ENCODE data around the gene EPS8.

Gene EPS8

DNA sequence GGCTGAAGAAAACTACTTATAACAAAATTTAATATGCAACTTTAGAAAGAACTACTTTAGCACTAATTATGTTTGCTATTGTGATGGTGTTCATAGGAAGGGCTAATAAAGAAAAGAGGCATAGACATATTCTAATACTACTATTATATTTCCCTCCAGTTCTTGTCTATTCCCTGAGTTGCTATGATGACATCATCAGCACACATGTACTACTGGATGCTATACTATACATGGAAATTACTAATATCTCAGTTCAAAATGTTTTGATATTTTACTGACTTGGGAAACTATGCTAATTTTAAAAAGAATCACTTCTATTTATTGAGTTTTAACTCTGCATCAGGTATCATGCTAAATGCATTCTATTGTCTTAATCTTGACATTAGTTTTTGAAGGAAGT lies 101.6 kb downstream of the EPS8 start:
- DNase-seq (ENCODE audit: low read depth): no peak
- TF ChIP-seq, protein P1, sequence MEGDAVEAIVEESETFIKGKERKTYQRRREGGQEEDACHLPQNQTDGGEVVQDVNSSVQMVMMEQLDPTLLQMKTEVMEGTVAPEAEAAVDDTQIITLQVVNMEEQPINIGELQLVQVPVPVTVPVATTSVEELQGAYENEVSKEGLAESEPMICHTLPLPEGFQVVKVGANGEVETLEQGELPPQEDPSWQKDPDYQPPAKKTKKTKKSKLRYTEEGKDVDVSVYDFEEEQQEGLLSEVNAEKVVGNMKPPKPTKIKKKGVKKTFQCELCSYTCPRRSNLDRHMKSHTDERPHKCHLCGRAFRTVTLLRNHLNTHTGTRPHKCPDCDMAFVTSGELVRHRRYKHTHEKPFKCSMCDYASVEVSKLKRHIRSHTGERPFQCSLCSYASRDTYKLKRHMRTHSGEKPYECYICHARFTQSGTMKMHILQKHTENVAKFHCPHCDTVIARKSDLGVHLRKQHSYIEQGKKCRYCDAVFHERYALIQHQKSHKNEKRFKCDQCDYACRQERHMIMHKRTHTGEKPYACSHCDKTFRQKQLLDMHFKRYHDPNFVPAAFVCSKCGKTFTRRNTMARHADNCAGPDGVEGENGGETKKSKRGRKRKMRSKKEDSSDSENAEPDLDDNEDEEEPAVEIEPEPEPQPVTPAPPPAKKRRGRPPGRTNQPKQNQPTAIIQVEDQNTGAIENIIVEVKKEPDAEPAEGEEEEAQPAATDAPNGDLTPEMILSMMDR (conservative IDR thresholded peaks at IDR 0.05; ENCODE audit: low read depth, low read length): no peak
- no peak overlapping the region for H3K4me3 ChIP-seq (ENCODE audit: low read length)

DNA sequence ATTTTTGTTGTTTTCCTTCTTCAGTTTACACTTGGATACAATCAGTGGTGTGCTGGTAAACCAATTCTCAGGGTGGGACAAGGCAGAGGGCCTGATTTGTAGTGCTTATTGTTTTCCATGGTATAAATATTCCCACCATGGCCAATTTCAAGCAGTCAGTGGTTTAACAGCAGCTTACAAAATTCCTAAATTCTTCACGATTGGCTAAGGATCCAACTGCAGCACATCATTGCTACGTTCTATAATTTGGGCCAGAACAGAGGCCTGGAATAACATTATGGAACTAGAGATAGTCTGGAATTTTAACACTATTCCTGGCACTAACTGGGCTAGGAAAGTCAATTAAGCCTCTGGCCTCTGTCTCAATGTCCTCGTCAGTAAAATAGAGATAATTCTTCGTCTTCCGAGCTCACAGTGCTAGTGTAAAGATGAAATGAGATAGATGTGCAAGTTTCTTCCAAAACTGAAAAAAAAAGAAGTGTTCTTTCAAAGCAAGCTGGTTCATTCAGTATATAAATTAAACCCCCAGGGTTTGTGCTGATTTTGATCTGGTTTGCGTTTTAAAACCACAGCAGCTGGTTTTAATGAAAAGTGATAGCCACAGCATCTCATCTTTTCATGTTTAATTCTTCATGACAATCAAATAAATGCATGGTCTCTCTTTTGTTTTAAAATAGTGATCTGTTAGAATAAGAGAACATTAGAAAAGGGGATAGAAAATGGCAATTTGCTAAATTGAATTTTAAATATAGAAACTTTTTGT lies 104.1 kb downstream of the EPS8 start:
- TF ChIP-seq, protein P1 (conservative IDR thresholded peaks at IDR 0.05; ENCODE audit: low read depth, low read length): no peak
- DNase-seq (ENCODE audit: low read depth): no peak
- no peak overlapping the region for H3K4me3 ChIP-seq (ENCODE audit: low read length)

DNA sequence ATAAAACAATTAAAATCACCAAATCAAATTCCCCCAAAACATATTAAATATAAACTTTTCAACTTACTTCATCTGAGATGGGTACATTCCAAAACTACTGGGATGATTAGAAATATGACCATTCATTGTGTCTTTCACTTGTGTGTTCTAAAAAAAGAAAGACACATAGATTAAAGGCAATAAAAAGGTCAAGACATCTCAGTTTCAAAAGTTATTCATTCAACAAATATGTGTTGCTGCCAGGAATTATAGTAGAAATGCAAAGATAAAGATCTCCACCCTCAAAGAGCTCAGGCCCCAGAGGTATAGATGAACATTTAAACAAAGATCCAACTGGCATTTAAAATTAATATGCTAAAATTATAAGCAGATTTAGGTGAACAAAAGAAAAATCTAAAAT lies 106.4 kb downstream of the EPS8 start:
- no peak overlapping the region for H3K4me3 ChIP-seq (ENCODE audit: low read length)
- TF ChIP-seq, protein P1 (conservative IDR thresholded peaks at IDR 0.05; ENCODE audit: low read depth, low read length): no peak
- no peak for DNase-seq (ENCODE audit: low read depth)

DNA sequence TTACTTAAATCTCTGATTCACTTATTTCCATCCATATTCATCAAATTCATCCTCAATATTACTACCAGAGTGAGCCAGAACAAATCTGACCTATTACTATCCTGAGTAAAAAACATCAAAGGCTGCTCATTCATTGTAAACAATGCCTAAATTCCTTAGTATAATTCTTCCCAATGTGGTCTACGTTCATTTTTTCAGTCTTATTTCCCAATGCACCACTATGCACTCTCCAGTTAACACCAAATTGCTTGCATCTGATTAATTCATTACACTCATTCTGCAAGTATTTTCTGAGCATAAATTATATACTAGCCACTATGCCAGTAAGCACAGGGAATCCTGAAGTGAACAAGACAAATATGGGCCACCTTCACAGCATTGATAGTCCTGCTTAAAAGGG lies 110.0 kb downstream of the EPS8 start:
- no peak overlapping the region for H3K4me3 ChIP-seq (ENCODE audit: low read length)
- TF ChIP-seq, protein P1 (conservative IDR thresholded peaks at IDR 0.05; ENCODE audit: low read depth, low read length): no peak
- no peak for DNase-seq (ENCODE audit: low read depth)

DNA sequence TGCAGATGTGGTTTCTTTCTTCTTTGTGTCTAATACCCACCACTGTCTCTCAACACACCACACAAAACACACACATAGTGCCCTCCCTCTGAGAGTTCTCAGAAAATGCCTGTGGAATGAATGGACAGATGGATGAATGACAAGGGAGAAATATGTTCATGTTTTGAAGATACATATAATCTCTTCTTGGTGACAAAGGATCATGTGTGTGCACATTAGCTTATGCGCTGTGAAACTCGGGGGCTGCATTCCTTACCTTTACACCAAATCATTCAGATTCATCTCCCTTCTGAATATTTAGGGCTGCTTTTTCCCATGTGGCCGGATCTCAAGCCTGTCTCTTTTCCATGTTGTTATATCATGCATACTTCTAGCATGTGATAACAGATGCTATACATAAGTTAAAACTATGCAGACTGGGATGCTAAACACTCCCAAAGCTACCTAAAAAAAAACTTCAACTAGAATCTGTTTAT lies 111.4 kb downstream of the EPS8 start:
- H3K4me3 ChIP-seq (ENCODE audit: low read length): no peak overlapping the region
- DNase-seq (ENCODE audit: low read depth): no peak
- TF ChIP-seq, protein P1 (conservative IDR thresholded peaks at IDR 0.05; ENCODE audit: low read depth, low read length): no peak

DNA sequence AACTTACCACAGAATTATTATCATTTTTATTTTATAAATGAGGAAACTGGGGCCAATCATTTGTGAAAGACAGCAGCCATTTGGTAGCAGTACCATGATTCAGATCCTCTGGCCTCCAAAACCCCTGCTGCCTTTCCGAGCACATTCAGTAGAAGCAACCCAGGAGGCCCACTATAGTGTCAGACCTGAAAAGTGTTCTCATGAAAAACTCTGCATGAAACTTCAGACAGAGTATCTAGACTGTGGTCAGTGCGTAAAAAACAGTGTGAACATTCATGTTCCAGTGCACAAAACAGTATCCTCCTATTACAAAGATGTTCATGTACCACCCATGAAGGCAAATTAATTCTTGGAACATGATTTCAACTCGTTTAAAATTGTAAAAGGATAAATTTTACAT lies 112.0 kb downstream of the EPS8 start:
- TF ChIP-seq, protein P1 (conservative IDR thresholded peaks at IDR 0.05; ENCODE audit: low read depth, low read length): no peak
- no peak for DNase-seq (ENCODE audit: low read depth)

DNA sequence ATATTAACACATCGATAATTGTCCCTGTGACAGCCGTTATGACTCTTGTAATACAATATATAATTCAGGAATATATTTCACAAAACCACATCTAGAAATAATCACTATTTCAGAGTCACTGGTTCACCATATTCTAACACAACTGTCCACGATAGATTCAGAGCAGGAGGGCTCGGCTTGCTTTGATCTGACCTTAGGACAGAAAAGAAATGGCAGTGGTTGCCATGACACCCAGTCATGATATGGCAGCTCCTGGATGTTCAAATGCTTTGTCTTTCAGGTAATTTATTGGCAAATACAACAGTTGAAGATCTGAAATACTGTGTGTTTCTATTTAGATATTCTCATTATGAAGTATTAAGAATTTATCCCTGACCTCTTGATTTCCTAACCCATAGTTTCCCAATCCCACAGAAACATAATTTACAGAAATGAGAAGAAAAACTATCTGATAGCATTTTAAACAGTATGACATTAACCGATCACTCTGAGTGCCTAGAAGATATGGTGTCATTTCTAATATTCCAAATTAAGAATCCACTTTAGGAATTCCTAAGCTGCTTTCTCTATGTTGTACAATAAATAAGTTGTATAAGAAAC lies 116.4 kb downstream of the EPS8 start:
- TF ChIP-seq, protein P1 (conservative IDR thresholded peaks at IDR 0.05; ENCODE audit: low read depth, low read length): no peak
- no peak for DNase-seq (ENCODE audit: low read depth)
- H3K4me3 ChIP-seq (ENCODE audit: low read length): no peak overlapping the region

More for the DNA sequence above, 112.0 kb downstream of the EPS8 start:
- H3K4me3 ChIP-seq (ENCODE audit: low read length): no peak overlapping the region

All from retinal pigment epithelial cell (primary cell).